GM12891 (cell line): ENCODE data around the gene FUCA2.

Source experiments
- POLR2A ChIP-seq: IDR thresholded peaks from 2 replicates; pipeline ENCODE4 v1.6.1; 2011; ENCODE audit warnings: low read depth, low read length, control low read depth
- TAF1 ChIP-seq: IDR thresholded peaks from 2 replicates; pipeline ENCODE4 v1.6.1; 2011; ENCODE audit warnings: low read depth, low read length, control low read depth

- TF ChIP-seq POLR2A: no peak
- no peak for TF ChIP-seq TAF1
Observed at GRCh38 chr6:143498428-143498827, 13.1 kb downstream of the FUCA2 start.
